ENCODE data around the gene TTBK1.

DNA sequence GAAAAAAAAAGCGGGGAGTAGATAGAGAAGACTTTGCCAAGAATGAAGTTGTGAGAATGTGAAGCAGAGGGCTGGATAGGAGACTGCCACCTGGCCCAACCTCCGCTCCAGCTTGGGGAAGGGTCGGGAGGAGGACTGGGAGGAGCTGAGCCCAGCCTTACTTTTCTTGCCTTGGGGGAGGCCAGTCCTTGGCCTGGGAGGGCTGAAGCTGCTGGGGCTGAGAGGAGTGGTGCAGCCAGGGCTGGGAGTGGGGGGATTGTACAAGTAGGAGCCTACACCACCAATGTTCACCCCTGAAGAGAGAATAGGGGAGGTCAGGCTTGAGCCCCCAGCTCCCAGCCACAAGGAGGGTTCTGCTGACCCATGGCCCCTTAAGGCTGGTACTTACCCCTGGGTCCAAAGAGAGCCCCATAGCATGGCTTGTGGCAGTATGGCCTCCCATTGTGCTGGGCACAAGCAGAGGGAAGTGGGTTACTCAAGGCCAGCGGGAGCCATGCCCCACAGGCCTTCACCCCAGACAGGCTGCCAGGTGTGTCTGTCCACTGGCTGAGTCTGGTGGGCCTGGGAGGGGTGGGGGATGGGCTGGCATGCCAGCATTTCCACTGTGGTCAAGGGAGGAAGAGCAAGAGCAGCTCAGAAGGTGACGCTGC is 64.3 kb downstream of the TTBK1 start:
- TF ChIP-seq, protein P1, sequence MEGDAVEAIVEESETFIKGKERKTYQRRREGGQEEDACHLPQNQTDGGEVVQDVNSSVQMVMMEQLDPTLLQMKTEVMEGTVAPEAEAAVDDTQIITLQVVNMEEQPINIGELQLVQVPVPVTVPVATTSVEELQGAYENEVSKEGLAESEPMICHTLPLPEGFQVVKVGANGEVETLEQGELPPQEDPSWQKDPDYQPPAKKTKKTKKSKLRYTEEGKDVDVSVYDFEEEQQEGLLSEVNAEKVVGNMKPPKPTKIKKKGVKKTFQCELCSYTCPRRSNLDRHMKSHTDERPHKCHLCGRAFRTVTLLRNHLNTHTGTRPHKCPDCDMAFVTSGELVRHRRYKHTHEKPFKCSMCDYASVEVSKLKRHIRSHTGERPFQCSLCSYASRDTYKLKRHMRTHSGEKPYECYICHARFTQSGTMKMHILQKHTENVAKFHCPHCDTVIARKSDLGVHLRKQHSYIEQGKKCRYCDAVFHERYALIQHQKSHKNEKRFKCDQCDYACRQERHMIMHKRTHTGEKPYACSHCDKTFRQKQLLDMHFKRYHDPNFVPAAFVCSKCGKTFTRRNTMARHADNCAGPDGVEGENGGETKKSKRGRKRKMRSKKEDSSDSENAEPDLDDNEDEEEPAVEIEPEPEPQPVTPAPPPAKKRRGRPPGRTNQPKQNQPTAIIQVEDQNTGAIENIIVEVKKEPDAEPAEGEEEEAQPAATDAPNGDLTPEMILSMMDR (IDR thresholded peaks at IDR 0.05; ENCODE audit: insufficient read depth, low read length): no peak
- no peak for TF ChIP-seq POLR2AphosphoS5 (IDR thresholded peaks at IDR 0.05; ENCODE audit: low read depth)
